ENCODE results near the gene ZNF423. TPM values are rescaled to one million over a fixed set of nuclear protein-coding genes. Genes with fewer than 3 reads are reported as not detected.

Gene ZNF423
- polyA plus RNA-seq, 4 donors = 0.54 to 10.3 (median 2.9) TPM; not detected in 1

DNA sequence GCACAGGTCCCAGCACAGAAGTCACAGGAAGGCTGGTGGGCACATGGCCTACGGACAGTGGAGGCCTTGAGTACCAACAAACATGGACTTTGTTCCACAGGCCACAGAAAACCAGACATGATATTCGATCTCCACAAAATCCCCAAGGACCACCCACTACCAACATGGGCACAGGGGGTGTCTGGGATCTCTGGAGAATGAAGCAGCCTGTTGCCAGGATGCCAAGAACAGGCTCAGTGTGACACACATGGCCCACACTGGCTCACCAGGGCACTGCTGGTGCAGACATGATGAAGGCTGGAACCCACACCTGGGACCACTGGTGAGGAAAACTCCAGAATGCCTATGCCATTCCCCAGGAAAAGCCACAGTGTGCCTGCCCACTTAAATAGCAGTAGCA, 362.1 kb downstream of the ZNF423 start:
- no peak for FAIRE-seq
- 47 to 68% (median 59%) methylated on average over 2 of the region's 2 CpGs for WGBS, 3 donors

DNA sequence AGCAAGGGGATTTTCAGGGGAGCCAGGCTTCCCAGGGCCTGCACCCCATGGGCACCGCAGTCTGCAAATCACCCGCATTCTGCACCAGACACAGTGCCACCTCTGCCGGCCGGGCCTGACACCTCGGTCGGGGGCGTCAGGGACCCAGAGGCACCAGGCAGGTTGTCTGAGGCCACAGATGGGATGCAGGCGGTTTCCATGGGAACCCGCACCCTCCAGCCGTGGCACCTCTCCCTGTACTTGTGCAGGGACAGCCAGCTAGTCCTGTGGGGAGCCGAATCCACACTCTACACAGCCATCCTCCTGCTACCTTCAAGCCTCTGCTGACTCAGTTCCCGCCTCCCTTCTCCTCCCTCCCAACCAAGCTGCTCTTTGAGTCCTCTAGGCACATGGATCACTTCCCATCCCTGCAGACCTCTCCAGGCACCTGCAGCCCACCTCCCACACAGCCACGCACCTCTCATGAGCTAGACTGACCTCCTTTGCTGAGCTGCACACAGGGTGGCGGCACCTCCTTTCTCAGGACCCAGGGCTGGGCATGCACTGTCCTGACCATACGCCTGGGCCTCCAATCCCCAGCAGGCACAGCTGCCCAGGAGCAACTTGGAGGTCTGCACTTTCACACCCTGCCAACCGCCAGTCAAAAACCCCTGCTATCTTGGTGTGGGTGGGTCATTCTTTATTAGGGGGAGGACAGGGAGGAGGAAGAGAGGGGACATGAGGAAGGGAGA, 362.9 kb downstream of the ZNF423 start:
- no peak for DNase-seq
- 91 to 94% (median 91%) methylated on average over 14 to 16 of the region's 16 CpGs for WGBS, 3 donors
- no peaks in the 10 kb centered on the region for H3K27me3 ChIP-seq (ENCODE audit: control insufficient read depth in 3 of 3, insufficient read depth in 3 of 3, low read length in 3 of 3)
- FAIRE-seq = no peak
- H3K36me3 ChIP-seq (ENCODE audit: control insufficient read depth in 3 of 3, insufficient read depth in 2 of 3, low read depth in 1 of 3, low read length in 3 of 3) = peaks cover 0 to 10% (median 0%) of the 10 kb centered on the region in 3 donors
- H3K4me1 ChIP-seq (ENCODE audit: control insufficient read depth in 3 of 3, insufficient read depth in 2 of 3, low read depth in 1 of 3, low read length in 2 of 3) = no peaks in the 10 kb centered on the region
- H3K9me3 ChIP-seq (ENCODE audit: control insufficient read depth in 2 of 2, insufficient read depth in 1 of 2, low read depth in 1 of 2, low read length in 1 of 2) = no peaks in the 10 kb centered on the region
- H3K27ac ChIP-seq (ENCODE audit: low read depth in 1 of 3, low read length in 2 of 3) = no peak overlapping the region
- no peak overlapping the region for H3K4me3 ChIP-seq (ENCODE audit: low read depth in 1 of 3, low read length in 3 of 3)

More for the DNA sequence above, 362.1 kb downstream of the ZNF423 start:
- H3K36me3 ChIP-seq (ENCODE audit: control insufficient read depth in 3 of 3, insufficient read depth in 2 of 3, low read depth in 1 of 3, low read length in 3 of 3) = peaks cover 0 to 7% (median 0%) of the 10 kb centered on the region in 3 donors
- no peak overlapping the region for H3K27ac ChIP-seq (ENCODE audit: low read depth in 1 of 3, low read length in 2 of 3)
- no peaks in the 10 kb centered on the region for H3K4me1 ChIP-seq (ENCODE audit: control insufficient read depth in 3 of 3, insufficient read depth in 2 of 3, low read depth in 1 of 3, low read length in 2 of 3)
- no peak overlapping the region for H3K4me3 ChIP-seq (ENCODE audit: low read depth in 1 of 3, low read length in 3 of 3)
- no peaks in the 10 kb centered on the region for H3K9me3 ChIP-seq (ENCODE audit: control insufficient read depth in 2 of 2, insufficient read depth in 1 of 2, low read depth in 1 of 2, low read length in 1 of 2)
- DNase-seq = no peak
- no peaks in the 10 kb centered on the region for H3K27me3 ChIP-seq (ENCODE audit: control insufficient read depth in 3 of 3, insufficient read depth in 3 of 3, low read length in 3 of 3)

DNA sequence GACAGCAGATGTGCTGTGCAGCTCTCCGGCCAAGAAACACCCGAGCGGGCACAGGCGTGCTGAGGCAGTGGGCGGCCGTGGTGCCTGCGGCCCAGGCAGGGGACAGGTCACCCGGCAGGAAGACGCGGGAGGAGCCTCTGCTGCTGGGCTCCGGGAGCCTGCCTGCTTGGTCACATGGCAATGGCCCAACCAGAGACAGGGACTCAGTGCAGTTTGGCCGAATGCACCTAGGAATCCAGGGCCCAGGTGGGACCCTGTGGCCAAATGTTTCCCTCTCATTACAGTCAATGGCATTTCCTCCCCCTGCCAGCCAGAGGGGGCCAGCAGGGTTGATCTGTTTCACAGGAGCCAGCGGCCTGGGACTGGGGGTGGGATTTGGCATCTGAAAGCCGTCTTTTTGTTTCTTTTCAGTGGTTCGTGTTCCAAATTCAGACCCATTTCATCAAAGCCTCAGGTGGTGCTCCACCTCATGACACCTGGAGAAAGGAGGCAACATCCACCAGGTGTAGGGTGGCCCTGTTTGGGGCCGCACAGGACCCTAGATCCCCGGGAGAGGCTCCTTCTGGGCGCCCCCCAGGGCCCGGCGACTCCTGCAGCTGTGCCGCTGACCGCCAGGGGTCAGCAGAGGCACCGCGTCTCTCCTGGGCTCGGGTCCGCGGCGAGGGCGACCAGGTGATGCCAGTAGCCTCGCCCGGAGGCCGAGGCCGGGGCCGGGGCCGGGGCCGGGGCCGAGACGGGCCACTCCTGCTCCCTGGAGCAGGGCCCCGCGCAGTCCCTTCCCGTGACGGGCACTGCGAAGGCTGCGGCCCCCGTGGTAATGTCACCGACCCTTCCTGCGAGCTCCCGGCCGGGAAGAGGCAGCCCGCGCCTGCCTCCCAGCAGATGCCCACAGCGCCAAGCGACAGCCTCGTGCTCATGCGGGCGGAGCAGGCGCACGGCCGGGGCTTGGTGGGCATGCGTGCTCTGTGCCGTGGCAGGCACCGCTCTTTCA, 363.8 kb downstream of the ZNF423 start:
- no peak overlapping the region for H3K27ac ChIP-seq (ENCODE audit: low read depth in 1 of 3, low read length in 2 of 3)
- FAIRE-seq (no peak), DNase-seq (peak in 1 of 2 donors; percentile 55)
- peaks cover 0 to 10% (median 0%) of the 10 kb centered on the region in 3 donors for H3K36me3 ChIP-seq (ENCODE audit: control insufficient read depth in 3 of 3, insufficient read depth in 2 of 3, low read depth in 1 of 3, low read length in 3 of 3)
- 37 to 47% (median 38%) methylated on average over 53 to 62 of the region's 62 CpGs for WGBS, 3 donors
- no peaks in the 10 kb centered on the region for H3K4me1 ChIP-seq (ENCODE audit: control insufficient read depth in 3 of 3, insufficient read depth in 2 of 3, low read depth in 1 of 3, low read length in 2 of 3)
- no peaks in the 10 kb centered on the region for H3K27me3 ChIP-seq (ENCODE audit: control insufficient read depth in 3 of 3, insufficient read depth in 3 of 3, low read length in 3 of 3)
- no peaks in the 10 kb centered on the region for H3K9me3 ChIP-seq (ENCODE audit: control insufficient read depth in 2 of 2, insufficient read depth in 1 of 2, low read depth in 1 of 2, low read length in 1 of 2)
- no peak overlapping the region for H3K4me3 ChIP-seq (ENCODE audit: low read depth in 1 of 3, low read length in 3 of 3)

DNA sequence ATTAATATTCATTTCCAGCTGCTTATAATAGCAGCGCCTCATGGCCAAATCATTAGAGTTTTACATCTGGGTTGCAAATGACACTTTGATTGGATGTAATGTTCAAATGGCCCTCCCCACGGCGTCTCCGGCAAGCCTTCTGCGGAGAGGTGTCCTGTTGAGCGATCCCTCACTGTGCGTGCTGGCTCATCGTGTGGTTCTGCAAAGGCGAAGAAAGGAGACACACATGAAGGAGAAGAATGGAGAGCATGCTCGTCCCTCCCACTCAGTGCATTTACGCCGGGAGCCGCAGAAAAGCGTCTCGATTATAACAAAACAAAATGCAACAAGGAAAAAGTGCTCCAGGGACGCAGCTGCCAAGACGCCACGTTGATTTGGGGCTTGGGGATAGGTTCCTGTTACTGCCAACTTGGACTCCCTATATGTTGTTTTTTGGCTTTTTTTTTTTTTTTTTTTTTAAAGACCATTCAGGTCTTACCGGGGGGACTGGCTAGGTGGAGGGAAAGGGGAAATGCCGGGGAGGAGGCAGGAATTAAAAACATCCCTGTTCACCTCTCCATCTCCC, 364.7 kb downstream of the ZNF423 start:
- no peak overlapping the region for H3K4me3 ChIP-seq (ENCODE audit: low read depth in 1 of 3, low read length in 3 of 3)
- no peak for FAIRE-seq
- no peak overlapping the region for H3K27ac ChIP-seq (ENCODE audit: low read depth in 1 of 3, low read length in 2 of 3)
- no peaks in the 10 kb centered on the region for H3K27me3 ChIP-seq (ENCODE audit: control insufficient read depth in 3 of 3, insufficient read depth in 3 of 3, low read length in 3 of 3)
- H3K9me3 ChIP-seq (ENCODE audit: control insufficient read depth in 2 of 2, insufficient read depth in 1 of 2, low read depth in 1 of 2, low read length in 1 of 2) = no peaks in the 10 kb centered on the region
- 87 to 90% (median 87%) methylated on average over 20 of the region's 20 CpGs for WGBS, 3 donors
- no peaks in the 10 kb centered on the region for H3K4me1 ChIP-seq (ENCODE audit: control insufficient read depth in 3 of 3, insufficient read depth in 2 of 3, low read depth in 1 of 3, low read length in 2 of 3)
- H3K36me3 ChIP-seq (ENCODE audit: control insufficient read depth in 3 of 3, insufficient read depth in 2 of 3, low read depth in 1 of 3, low read length in 3 of 3) = peaks cover 0 to 10% (median 0%) of the 10 kb centered on the region in 3 donors
- DNase-seq = no peak

DNA sequence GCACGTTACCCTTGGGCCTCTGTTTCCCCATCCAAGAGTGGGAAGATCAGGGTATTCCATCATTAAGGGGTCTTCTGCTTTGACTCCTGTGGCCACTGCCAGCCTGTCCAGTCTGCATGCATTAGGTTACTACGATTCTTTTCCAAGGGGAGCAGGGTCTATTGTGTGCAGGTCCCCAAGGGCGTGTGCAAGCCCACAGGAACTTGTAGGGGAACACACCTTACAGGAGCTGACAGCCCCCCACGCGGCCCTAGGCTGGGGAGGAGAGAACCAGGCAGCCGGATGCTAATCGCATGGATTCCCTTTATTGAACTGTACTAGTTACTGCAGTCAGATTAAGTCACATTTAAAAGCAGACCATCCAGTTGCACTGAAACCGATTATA, 365.6 kb downstream of the ZNF423 start:
- Histone ChIP-seq H3K27me3 (ENCODE audit: control insufficient read depth in 3 of 3, insufficient read depth in 3 of 3, low read length in 3 of 3) (no peaks in the 10 kb centered on the region), H3K4me1 (ENCODE audit: control insufficient read depth in 3 of 3, insufficient read depth in 2 of 3, low read depth in 1 of 3, low read length in 2 of 3) (no peaks in the 10 kb centered on the region), H3K27ac (ENCODE audit: low read depth in 1 of 3, low read length in 2 of 3) (no peak overlapping the region), H3K9me3 (ENCODE audit: control insufficient read depth in 2 of 2, insufficient read depth in 1 of 2, low read depth in 1 of 2, low read length in 1 of 2) (no peaks in the 10 kb centered on the region), H3K36me3 (ENCODE audit: control insufficient read depth in 3 of 3, insufficient read depth in 2 of 3, low read depth in 1 of 3, low read length in 3 of 3) (peaks cover 0 to 10% (median 0%) of the 10 kb centered on the region in 3 donors), H3K4me3 (ENCODE audit: low read depth in 1 of 3, low read length in 3 of 3) (no peak overlapping the region)
- DNase-seq = no peak
- FAIRE-seq = no peak
- 77 to 91% (median 80%) methylated on average over 8 of the region's 8 CpGs for WGBS, 3 donors

DNA sequence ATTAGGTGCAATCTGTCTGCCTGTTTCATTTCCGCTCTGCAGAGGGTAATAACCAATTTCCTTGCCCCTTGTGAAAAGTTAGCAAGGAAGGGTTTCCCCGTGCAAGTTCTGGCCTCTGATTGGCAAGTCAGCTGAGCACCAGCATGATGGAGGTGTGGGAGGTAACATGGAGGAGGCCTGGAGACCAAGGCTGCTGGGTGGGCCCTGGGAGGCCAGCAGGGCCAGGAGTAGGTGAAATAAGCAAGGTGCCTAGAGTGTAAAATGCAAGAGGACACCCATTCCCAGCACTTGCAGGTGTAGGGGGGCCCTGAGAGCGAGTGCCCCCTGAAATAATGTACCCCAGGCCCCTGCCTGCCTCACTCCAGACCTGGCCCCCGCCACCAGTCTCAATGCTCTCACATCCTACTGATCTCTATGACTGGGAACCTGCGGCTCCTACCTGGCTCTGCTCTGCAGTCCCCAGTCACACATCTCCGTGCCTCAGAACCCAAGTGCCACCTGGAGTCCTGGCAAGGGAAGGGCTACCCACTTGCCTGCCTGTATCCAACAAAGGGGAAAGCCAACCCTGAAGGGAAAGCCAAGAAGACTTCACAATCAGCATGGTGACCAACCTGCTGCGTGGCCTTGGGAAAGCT, 366.1 kb downstream of the ZNF423 start:
- FAIRE-seq = no peak
- DNase-seq = no peak

DNA sequence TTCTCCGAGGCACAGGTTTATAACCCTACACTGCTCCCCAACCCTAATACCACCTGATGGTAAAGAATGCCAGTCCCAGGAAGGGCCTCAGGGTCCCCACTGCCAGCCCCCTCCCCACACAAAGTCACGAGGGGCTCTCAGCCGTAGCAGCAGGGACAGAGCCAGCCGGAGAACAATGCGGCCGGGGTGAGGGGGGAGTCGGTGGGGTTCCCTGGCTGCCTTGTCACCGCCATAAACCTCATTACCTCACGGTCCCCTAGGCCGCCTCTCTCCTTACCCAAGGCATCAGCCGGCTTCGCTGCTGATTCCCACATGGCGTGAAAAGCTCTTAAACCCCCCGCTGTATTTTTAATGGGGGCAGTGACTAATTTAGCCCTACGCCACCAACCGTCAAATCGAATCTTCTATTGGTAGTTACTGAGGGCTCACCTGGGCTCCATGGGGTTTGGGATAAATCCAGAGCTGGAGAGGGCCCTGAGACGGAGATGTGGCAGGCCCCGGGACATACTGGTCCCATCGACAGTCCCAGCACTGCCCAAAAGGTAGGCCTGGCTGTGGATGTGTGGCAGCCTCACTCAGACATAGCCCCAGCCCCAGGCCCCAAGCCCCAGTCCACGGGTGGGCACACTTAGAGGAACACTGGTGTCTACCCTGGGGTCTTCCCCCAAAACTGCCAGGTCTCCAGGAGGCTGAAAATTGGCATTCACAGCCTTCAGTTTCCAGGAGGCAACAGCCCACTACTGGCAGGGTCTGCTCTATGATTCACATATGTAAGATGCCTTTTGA, 367.0 kb downstream of the ZNF423 start:
- DNase-seq (no peak), FAIRE-seq (no peak)
- Histone ChIP-seq H3K36me3 (ENCODE audit: control insufficient read depth in 3 of 3, insufficient read depth in 2 of 3, low read depth in 1 of 3, low read length in 3 of 3) (peaks cover 0 to 10% (median 0%) of the 10 kb centered on the region in 3 donors), H3K4me1 (ENCODE audit: control insufficient read depth in 3 of 3, insufficient read depth in 2 of 3, low read depth in 1 of 3, low read length in 2 of 3) (peaks cover 0 to 2% (median 2%) of the 10 kb centered on the region in 3 donors), H3K4me3 (ENCODE audit: low read depth in 1 of 3, low read length in 3 of 3) (no peak overlapping the region), H3K27ac (ENCODE audit: low read depth in 1 of 3, low read length in 2 of 3) (no peak overlapping the region), H3K27me3 (ENCODE audit: control insufficient read depth in 3 of 3, insufficient read depth in 3 of 3, low read length in 3 of 3) (no peaks in the 10 kb centered on the region), H3K9me3 (ENCODE audit: control insufficient read depth in 2 of 2, insufficient read depth in 1 of 2, low read depth in 1 of 2, low read length in 1 of 2) (no peaks in the 10 kb centered on the region)
- 80 to 92% (median 87%) methylated on average over 21 of the region's 21 CpGs for WGBS, 3 donors

More for the DNA sequence above, 366.1 kb downstream of the ZNF423 start:
- H3K27ac ChIP-seq (ENCODE audit: low read depth in 1 of 3, low read length in 2 of 3) = no peak overlapping the region
- H3K36me3 ChIP-seq (ENCODE audit: control insufficient read depth in 3 of 3, insufficient read depth in 2 of 3, low read depth in 1 of 3, low read length in 3 of 3) = peaks cover 0 to 10% (median 0%) of the 10 kb centered on the region in 3 donors
- no peak overlapping the region for H3K4me3 ChIP-seq (ENCODE audit: low read depth in 1 of 3, low read length in 3 of 3)
- H3K27me3 ChIP-seq (ENCODE audit: control insufficient read depth in 3 of 3, insufficient read depth in 3 of 3, low read length in 3 of 3) = no peaks in the 10 kb centered on the region
- H3K4me1 ChIP-seq (ENCODE audit: control insufficient read depth in 3 of 3, insufficient read depth in 2 of 3, low read depth in 1 of 3, low read length in 2 of 3) = no peaks in the 10 kb centered on the region
- WGBS, 3 donors = 63 to 82% (median 63%) methylated on average over 7 of the region's 7 CpGs
- no peaks in the 10 kb centered on the region for H3K9me3 ChIP-seq (ENCODE audit: control insufficient read depth in 2 of 2, insufficient read depth in 1 of 2, low read depth in 1 of 2, low read length in 1 of 2)

Data from small intestine (tissue), 7 donors.